Measurements from ENCODE around the gene ANGPTL1.

Gene ANGPTL1

GRCh38 chr1:178871551-178872320, 859 bp upstream of the ANGPTL1 start:
- TF ChIP-seq CTCF (IDR thresholded peaks at IDR 0.05; ENCODE audit: low read depth, low read length): no peak
- TF ChIP-seq MYC (IDR thresholded peaks at IDR 0.05; ENCODE audit: low read depth, low read length): no peak
- no peak for TF ChIP-seq MAX (IDR thresholded peaks at IDR 0.05; ENCODE audit: low read depth, low read length)
- H3K4me3 ChIP-seq (ENCODE audit: low read depth, low read length): no peak overlapping the region
- DNase-seq (ENCODE audit: low read depth): no peak

GRCh38 chr1:178870221-178870620, 656 bp downstream of the ANGPTL1 start:
- no peak overlapping the region for H3K4me3 ChIP-seq (ENCODE audit: low read depth, low read length)
- DNase-seq (ENCODE audit: low read depth): no peak
- TF ChIP-seq MAX (IDR thresholded peaks at IDR 0.05; ENCODE audit: low read depth, low read length) (no peak), CTCF (IDR thresholded peaks at IDR 0.05; ENCODE audit: low read depth, low read length) (no peak), MYC (IDR thresholded peaks at IDR 0.05; ENCODE audit: low read depth, low read length) (no peak), POLR2A (IDR thresholded peaks at IDR 0.05; ENCODE audit: extremely low read depth, insufficient read length) (no peak)

- DNase-seq (ENCODE audit: low read depth): peak; percentile 20
- no peak overlapping the region for H3K4me3 ChIP-seq (ENCODE audit: low read depth, low read length)
- TF ChIP-seq MYC (IDR thresholded peaks at IDR 0.05; ENCODE audit: low read depth, low read length): no peak
- TF ChIP-seq CTCF (IDR thresholded peaks at IDR 0.05; ENCODE audit: low read depth, low read length): no peak
- no peak for TF ChIP-seq MAX (IDR thresholded peaks at IDR 0.05; ENCODE audit: low read depth, low read length)
- no peak for TF ChIP-seq POLR2A (IDR thresholded peaks at IDR 0.05; ENCODE audit: extremely low read depth, insufficient read length)
Measured at GRCh38 chr1:178869119-178869697, 1.7 kb downstream of the ANGPTL1 start.

- TF ChIP-seq POLR2A (IDR thresholded peaks at IDR 0.05; ENCODE audit: extremely low read depth, insufficient read length): no peak
- no peak for TF ChIP-seq MYC (IDR thresholded peaks at IDR 0.05; ENCODE audit: low read depth, low read length)
- no peak for TF ChIP-seq CTCF (IDR thresholded peaks at IDR 0.05; ENCODE audit: low read depth, low read length)
- TF ChIP-seq MAX (IDR thresholded peaks at IDR 0.05; ENCODE audit: low read depth, low read length): no peak
- no peak for DNase-seq (ENCODE audit: low read depth)
- no peak overlapping the region for H3K4me3 ChIP-seq (ENCODE audit: low read depth, low read length)
Measured at GRCh38 chr1:178868706-178869105, 2.2 kb downstream of the ANGPTL1 start.

GRCh38 chr1:178867670-178868069, 3.2 kb downstream of the ANGPTL1 start:
- peak overlapping the region; percentile 48 for H3K4me3 ChIP-seq (ENCODE audit: low read depth, low read length)
- DNase-seq (ENCODE audit: low read depth): peak; percentile 39
- TF ChIP-seq CTCF (IDR thresholded peaks at IDR 0.05; ENCODE audit: low read depth, low read length) (no peak), MYC (IDR thresholded peaks at IDR 0.05; ENCODE audit: low read depth, low read length) (no peak), MAX (IDR thresholded peaks at IDR 0.05; ENCODE audit: low read depth, low read length) (no peak)
